ENCODE data around the gene UNK.
"Not testable (repeated sequence)": the region's sequence is repeated elsewhere in the genome, so short reads cannot be mapped to it uniquely, and the experiment has no call there.

The UNK gene

GRCh38 chr17:75806822-75807500 lies 22.4 kb downstream of the UNK start:
- no peak for DNase-seq

GRCh38 chr17:75807861-75808260 lies 23.3 kb downstream of the UNK start:
- DNase-seq = no peak

GRCh38 chr17:75808549-75808904 lies 23.9 kb downstream of the UNK start:
- no peak for DNase-seq

GRCh38 chr17:75808905-75809621 lies 24.5 kb downstream of the UNK start:
- DNase-seq = no peak

GRCh38 chr17:75809631-75810111 lies 25.1 kb downstream of the UNK start:
- DNase-seq = no peak

GRCh38 chr17:75810216-75810615 lies 25.6 kb downstream of the UNK start:
- DNase-seq = no peak

- DNase-seq = not testable (repeated sequence)
These were observed 26.1 kb downstream of the UNK start for GRCh38 chr17:75810756-75811155.

DNA sequence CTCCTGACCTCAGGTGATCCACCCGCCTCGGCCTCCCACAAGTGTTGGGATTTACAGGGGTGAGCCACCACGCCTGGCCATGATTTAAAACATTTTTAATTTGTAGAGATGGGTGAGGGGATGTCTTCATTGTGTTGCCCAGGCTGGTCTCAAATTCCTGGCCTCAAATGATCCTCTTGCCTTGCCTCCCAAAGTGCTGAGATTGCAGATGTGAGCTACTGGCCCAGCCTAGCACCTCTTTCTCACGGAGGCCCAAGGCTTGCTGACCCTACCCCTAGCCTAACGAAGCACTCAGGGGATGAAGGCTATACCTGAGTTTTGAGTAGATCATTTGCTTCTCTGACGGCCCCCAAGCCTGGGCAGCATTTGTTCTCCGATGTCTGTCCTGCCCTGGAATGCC lies 26.6 kb downstream of the UNK start:
- DNase-seq = no peak

DNA sequence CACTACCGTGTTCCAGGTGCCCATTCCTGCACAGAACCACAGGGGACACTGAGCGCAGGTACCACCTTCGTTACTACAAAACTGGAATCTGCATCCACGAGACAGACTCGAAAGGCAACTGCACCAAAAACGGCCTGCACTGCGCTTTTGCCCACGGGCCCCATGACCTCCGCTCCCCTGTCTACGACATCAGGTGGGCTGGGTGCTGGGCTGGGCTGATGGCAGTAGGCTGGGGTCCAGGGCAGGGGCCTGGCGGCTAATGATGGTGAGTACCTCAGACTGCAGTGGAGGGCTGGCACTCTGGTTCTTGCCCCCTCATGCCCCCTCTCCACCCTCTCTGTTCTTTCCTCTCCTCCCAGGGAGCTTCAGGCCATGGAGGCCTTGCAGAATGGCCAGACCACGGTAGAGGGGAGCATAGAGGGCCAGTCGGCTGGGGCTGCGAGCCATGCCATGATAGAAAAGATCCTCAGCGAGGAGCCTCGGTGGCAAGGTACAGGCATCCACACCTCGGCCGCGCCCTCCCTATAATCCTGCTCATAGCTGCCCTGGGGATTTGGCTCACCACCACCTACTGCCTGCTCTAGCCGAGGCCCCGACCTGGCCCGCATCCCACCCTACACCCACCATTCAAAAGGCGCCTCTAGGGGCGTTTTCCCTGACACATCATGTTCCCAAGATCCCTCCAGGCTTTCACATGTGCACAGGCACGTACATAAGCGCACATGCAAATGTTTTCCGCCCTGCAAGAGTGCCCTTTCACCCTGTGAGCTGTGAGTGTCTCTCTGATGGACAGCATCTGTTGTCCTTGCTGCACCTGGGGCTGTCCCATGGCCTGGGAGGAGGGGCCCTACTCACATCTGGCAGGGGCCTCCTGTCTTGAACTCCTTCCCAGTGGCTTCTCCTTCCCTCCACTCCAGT lies 27.7 kb downstream of the UNK start:
- DNase-seq = no peak

DNA sequence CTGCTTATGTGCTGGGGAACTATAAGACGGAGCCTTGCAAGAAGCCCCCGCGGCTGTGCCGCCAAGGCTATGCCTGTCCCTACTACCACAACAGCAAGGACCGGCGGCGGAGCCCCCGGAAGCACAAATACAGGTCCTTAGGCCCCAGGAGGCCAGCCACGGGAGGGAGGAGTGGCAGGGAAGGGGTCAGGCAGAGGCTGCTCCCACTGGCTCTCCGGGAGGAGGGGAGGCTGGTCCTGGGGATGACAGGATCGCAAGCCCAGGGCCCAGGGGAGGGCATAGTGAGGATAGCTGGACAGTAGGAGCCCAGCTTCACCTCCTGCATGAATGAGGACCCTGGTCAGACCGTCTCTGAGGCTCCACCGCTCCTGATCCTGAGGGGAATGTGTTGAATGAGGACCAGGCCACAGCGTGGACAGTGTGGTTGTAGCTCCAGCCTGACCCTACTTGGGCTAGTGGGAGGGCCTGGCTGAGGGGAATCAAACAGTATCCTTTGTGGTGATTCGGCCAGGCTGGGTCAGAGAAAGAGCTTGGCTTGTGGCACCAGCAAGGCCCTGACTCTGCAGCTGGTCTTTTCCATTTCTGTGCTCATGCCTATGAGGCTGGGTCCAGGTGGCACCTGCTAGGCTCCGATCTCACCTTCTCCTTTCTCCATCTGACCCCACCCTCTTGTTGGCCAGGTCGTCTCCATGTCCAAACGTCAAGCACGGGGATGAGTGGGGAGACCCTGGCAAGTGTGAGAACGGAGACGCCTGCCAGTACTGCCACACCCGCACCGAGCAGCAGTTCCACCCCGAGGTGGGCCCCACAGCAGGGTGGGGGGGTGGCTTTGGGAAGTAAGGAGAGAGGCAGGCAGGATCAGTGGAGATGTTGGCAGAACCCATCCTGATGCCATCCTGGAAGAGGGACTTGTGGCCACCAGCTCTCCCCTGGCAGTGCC lies 28.7 kb downstream of the UNK start:
- DNase-seq = no peak

DNA sequence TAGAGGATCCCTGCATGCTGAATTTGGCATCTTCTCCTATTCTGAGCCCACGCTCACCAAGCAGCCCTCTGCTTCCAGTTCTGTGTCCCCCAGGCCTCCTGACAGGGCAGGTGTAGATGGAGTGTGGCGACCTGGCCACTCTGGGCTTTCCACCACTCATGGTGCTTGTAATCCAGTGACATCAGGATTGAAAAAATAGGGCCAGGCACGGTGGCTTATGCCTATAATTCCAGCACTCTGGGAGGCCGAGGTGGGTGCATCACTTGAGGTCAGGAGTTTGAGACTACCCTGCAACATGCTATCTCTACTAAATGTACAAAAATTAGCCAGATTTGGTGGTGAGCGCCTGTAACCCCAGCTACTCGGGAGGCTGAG lies 29.4 kb downstream of the UNK start:
- DNase-seq = no peak

- no peak for DNase-seq
These were observed 30.3 kb downstream of the UNK start for GRCh38 chr17:75814900-75815373.

- DNase-seq = no peak
These were observed 30.8 kb downstream of the UNK start for GRCh38 chr17:75815399-75815798.

- DNase-seq = no peak
These were observed 32.1 kb downstream of the UNK start for GRCh38 chr17:75816693-75817092.

GRCh38 chr17:75817571-75817970 lies 33.0 kb downstream of the UNK start:
- DNase-seq = no peak

- DNase-seq = no peak
These were observed 33.8 kb downstream of the UNK start for GRCh38 chr17:75818326-75818885.

DNA sequence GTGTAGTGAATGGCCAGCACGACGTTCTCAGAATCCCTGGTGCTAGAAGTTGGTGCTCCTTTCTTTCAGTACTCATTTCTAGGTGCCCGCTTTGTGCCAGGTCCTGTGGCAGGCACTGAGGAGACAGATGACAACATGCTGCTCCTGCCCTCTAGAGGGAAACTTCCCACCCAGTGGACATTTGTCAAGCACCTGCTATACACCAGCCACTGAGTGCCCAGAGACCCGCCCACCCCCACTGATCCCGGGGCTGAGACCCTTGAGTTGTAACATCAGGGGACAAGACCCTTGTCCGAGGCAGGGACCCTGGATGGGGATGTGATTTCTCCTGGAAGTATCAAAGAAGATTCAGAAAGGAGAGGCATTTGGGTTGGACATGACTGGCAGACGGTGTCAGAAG lies 34.5 kb downstream of the UNK start:
- DNase-seq = no peak

GRCh38 chr17:75819678-75820077 lies 35.1 kb downstream of the UNK start:
- DNase-seq = no peak

- DNase-seq = no peak
These were observed 35.8 kb downstream of the UNK start for GRCh38 chr17:75820094-75821080.

GRCh38 chr17:75821552-75821951 lies 36.9 kb downstream of the UNK start:
- DNase-seq = no peak

All from activated CD4-positive, alpha-beta T cell treated with anti-CD3 and anti-CD28 coated beads, Interleukin-2, Interleukin-6, amounts not matched to agents 100 ng/mL and 50 ng/mL, durations not matched to agents 16 hours and 8 hours (primary cell).